Astrocyte of the spinal cord (primary cell): Measurements from ENCODE around the gene CAMTA1.

ENCODE experiments used
- DNase-seq: peaks from one replicate; pipeline ENCODE4 v3.0.0; 2011; ENCODE audit warnings: low read depth, low spot score
- H3K4me3 ChIP-seq: 2 replicates; pipeline ENCODE4 v1.5.1; 2011; ENCODE audit warnings: low read depth, mild to moderate bottlenecking, low read length, moderate library complexity
- in situ Hi-C: cut with HindIII; loops from 2 replicates; pipeline ENCODE4 v1.10.0; 2017; ENCODE audit warnings: low sequenced_read_pairs
- TF ChIP-seq, protein P1 (sequence below): IDR thresholded peaks from 2 replicates; pipeline ENCODE4 v1.5.1; 2012; ENCODE audit warnings: low read depth, mild to moderate bottlenecking, low read length, inconsistent platforms

CAMTA1 gene

DNA sequence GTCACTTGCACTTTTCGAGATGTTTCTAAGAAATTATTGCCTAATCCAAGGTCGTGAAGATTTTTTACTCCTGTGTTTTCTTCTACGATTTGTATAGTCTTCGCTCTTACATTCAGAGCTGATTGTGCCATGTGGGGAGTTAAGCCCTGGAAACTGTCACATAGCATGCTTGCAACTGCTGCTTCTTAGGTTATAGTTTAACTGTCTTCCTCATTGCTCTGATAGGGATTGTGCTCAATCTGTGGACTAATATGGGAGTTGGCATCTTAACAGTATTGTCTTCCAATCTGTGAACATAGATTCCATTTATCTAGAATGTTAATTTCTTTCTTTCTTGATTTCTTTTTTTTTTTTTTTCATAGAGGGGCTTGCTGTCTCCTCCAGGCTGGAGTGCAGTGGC lies 34.8 kb upstream of the CAMTA1 start:
- TF ChIP-seq, protein P1, sequence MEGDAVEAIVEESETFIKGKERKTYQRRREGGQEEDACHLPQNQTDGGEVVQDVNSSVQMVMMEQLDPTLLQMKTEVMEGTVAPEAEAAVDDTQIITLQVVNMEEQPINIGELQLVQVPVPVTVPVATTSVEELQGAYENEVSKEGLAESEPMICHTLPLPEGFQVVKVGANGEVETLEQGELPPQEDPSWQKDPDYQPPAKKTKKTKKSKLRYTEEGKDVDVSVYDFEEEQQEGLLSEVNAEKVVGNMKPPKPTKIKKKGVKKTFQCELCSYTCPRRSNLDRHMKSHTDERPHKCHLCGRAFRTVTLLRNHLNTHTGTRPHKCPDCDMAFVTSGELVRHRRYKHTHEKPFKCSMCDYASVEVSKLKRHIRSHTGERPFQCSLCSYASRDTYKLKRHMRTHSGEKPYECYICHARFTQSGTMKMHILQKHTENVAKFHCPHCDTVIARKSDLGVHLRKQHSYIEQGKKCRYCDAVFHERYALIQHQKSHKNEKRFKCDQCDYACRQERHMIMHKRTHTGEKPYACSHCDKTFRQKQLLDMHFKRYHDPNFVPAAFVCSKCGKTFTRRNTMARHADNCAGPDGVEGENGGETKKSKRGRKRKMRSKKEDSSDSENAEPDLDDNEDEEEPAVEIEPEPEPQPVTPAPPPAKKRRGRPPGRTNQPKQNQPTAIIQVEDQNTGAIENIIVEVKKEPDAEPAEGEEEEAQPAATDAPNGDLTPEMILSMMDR, result no peak
- no peak for DNase-seq
- in situ Hi-C loops, result no loop called here

DNA sequence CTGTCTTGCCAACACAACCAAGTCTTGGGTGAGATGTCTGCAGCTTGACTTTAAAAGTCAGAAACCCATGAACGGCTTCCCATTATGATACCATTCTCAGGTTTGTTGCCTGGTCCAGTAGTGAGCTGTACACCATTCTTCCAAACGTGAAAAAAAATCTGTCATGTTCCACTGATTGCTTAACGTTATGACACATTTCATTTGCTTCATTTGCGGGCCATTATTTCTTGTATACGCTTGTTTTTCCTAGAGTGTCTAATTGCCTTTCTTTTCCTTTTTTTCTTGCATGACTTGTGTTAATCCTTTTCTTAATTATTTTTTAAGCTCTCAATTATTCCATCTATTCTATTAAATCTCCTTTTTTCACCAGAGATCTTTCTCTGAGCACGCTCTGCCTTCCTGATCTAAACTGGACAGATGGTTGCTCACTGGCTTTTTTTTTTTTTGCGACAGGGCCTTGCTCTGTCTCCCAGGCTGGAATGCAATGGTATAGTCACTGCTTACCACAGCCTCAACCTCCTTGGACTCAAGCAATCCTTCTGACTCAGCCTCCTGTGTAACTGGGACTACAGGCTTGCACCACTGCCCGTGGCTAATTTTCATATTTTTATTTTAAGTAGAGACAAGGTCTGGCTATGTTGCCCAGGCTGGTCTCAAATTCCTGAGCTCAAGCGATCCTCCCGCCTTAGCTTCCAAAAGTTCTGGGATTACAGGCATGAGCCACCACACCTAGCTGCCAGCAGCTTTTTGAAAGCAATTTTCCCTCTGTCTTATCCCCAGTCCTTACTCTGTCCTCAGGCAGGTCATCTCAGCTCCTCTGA lies 31.7 kb upstream of the CAMTA1 start:
- no peak for DNase-seq
- in situ Hi-C loops, result no loop called here
- TF ChIP-seq, protein P1, result no peak
- H3K4me3 ChIP-seq, result no peak overlapping the region

More for the DNA sequence above, 34.8 kb upstream of the CAMTA1 start:
- no peak overlapping the region for H3K4me3 ChIP-seq

DNA sequence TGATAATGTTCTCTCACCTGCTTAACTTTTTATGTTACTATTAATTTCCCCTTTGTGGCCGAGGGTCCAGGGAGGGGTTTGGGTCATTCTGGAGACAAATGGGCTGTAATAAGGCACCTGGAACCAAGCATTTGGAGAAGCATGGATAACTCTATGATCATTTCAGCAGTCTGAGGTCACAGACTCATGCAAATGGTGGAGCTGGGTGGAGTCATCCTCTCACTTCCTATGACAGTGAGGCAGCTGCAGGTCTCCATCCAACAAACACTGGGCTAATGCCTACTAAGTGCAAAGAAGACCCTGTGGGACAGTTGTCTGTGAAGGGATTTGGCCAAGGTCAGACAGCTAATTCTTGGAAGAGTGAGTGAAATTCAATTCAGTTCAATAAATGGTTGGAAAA lies 28.8 kb upstream of the CAMTA1 start:
- in situ Hi-C loops, result no loop called here
- no peak overlapping the region for H3K4me3 ChIP-seq
- DNase-seq, result no peak
- TF ChIP-seq, protein P1, result no peak

DNA sequence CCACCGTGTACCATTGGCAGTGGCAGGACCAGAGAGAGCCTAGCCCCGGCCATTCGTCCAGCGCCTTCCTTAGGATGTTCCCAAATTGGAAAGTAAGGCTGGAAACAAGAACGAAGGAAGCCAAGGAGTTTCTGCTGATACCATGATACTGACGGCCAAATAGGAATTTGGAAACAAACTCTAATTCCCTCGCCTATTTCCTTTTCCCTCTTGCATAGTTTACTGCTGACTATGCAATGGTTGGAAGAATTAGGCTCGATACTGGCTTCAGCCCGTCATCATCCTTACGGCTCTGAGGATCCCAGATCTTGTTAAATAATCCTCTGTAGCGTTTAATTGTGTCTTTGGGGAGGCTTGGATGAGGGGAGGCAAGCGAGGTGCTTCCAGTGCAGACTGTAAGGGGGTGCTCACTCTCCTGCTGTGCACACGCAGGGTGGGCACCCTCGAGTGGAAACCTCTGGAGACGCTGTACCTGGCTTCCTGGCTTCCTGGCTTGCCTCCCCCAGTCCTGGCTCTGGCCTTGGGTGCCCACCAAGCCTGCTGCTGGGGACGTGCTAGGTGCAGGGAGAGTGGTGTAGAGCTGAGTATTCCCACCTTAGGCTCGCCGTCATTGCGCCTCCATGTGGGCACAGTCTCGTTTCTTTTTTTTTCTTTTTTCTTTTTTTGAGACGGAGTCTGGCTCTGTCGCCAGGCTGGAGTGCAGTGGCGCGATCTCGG lies 27.4 kb upstream of the CAMTA1 start:
- TF ChIP-seq, protein P1, result no peak
- in situ Hi-C loops, result no loop called here
- no peak for DNase-seq
- no peak overlapping the region for H3K4me3 ChIP-seq

DNA sequence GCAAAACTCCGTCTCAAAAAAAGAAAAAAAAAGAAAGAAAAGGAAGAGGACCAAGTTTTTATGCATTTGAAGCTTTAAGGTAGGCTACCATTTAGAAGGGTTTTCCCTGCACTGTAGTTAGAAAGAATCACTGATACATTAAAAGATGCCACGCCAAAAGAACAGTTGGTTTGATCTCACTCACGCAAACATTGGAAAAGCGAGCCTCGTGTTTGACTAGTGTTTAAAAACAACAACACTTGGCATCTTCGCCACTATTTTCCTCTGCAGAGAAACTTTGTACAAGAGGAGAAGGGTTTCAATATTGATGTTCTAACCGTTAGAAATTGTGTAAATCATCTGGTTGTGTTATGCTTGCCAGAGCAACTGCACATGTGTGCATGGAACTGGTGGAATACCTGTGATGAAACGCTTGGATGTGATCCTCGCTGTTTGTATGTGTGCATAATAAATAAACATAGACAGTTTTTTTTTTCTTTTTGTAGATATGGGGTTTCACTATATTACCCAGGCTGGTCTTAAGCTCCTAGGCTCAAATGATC lies 24.0 kb upstream of the CAMTA1 start:
- TF ChIP-seq, protein P1, result no peak
- in situ Hi-C loops, result no loop called here
- no peak overlapping the region for H3K4me3 ChIP-seq
- no peak for DNase-seq

DNA sequence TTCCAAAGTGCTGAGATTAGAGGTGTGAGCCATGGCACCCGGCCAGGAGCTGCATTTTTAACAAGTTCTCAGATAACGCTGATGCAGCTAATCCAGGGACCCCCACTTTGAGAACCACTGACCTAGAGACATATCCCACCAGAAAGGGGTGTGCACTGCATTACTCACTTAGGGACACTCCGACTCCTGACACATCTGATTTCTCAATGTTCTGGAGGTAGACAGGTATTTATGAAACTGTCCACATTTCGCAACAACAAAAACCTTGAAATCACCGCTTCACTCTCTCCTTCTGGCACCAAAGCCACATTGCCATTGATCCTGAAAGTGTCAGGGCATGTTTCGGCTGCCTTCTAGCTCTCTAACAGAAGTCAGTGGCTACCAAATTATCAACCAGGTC lies 23.2 kb upstream of the CAMTA1 start:
- in situ Hi-C loops, result no loop called here
- TF ChIP-seq, protein P1, result no peak
- no peak overlapping the region for H3K4me3 ChIP-seq
- no peak for DNase-seq
